ENCODE results near the gene LSP1.

DNA sequence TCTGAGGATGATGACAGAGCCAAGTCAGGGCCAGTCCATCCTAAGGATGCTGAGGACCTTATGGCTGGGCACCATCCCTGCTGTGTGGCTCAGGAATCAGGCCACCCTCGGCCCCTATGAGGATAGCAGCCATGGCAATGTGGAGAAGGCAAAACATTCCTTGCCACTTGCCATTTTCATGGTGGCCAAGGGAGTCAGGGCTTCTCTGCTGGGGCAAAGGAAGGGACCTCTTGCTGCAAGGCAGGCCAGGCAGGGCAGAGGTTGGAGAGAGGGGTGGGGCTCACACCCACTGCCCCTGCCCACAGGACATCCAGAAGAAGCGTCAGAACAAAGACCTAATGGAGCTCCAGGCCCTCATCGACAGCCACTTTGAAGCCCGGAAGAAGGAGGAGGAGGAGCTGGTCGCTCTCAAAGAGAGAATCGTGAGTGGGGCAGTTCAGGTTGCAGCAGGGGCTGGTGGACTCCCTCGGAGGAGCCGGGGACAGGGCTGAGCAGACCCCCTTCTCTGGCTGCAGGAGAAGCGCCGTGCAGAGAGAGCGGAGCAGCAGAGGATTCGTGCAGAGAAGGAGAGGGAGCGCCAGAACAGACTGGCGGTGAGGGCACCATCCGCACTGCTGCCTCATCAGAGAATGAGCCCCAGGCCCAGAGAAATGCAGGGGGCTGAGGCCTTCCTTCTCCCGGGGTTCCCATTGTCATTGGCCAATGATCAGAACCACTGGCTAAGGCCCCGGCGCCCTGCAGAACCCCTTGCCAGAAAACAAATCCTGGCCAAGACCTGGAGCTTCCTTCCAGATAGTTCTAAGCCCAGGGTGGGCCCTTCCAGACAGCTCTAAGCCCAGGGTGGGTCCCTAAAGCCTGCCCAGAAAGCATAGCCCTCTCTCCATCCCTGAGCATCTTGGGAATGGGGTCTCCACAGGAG, 80.8 kb downstream of the LSP1 start:
- TF ChIP-seq CTCF (IDR thresholded peaks at IDR 0.05; ENCODE audit: poor library complexity) = no peak
- TF ChIP-seq EZH2 (IDR thresholded peaks at IDR 0.05; ENCODE audit: borderline replicate concordance) = no peak
- TF ChIP-seq EZH2phosphoT487 (IDR thresholded peaks at IDR 0.05; ENCODE audit: low read depth, severe bottlenecking, unreplicated experiment) = no peak
